Ishikawa (cell line): Measurements from ENCODE around the gene KRTAP24-1.

Experiments used
- CEBPB ChIP-seq: IDR thresholded peaks from 2 replicates; pipeline ENCODE4 v1.6.1; 2012
- EGR1 ChIP-seq: IDR thresholded peaks from 2 replicates; pipeline ENCODE4 v1.6.1; 2012
- EP300 ChIP-seq: IDR thresholded peaks from 2 replicates; pipeline ENCODE4 v1.6.1; 2012; ENCODE audit warnings: borderline replicate concordance
- NFIC ChIP-seq: IDR thresholded peaks from 2 replicates; pipeline ENCODE4 v1.6.1; 2012
- RAD21 ChIP-seq: IDR thresholded peaks from 2 replicates; pipeline ENCODE4 v1.6.1; 2012; ENCODE audit warnings: low read depth
- YY1 ChIP-seq: IDR thresholded peaks from 2 replicates; pipeline ENCODE4 v1.6.1; 2012; ENCODE audit warnings: low read depth
- ZBTB7A ChIP-seq: IDR thresholded peaks from 2 replicates; pipeline ENCODE4 v1.6.1; 2012; ENCODE audit warnings: low read depth
- TF ChIP-seq, protein P1 (sequence below): IDR thresholded peaks from 2 replicates; pipeline ENCODE4 v1.6.1; 2012
- TF ChIP-seq, protein P2 (sequence below): IDR thresholded peaks from 2 replicates; pipeline ENCODE4 v1.6.1; 2012; ENCODE audit warnings: low read depth, mild to moderate bottlenecking
- TF ChIP-seq, protein P3 (sequence below): IDR thresholded peaks from 2 replicates; pipeline ENCODE4 v1.6.1; 2012

DNA sequence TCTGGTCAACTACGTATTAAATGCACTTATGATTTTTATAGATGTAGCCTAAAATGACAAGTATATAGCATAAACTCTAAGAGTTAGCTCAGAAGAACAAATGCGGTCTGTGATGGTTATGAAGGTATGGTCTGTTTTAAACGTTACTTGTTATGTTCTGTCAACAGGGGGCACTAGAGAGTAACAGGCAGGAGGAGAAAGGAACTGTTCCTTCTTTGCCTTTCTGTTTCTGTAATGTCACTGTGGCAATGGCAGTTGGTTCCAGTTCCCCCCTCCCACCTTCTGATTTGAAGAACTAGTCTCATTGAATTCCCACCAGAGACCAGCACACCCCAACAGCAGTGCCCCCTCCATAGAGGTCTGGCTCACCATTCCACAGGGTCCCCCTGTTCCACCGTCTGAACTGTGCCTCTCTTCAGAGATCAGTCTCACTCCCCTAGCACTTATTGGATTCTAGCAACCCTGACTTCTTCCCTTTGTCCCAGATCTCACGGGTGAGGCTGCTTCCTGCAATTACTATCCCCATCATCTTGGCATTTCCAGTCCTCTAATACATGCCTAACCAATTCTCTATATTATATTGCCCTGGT, 14.0 kb downstream of the KRTAP24-1 start:
- no peak for TF ChIP-seq ZBTB7A
- TF ChIP-seq CEBPB = no peak
- TF ChIP-seq YY1 = no peak
- no peak for TF ChIP-seq EGR1
- TF ChIP-seq RAD21 = no peak
- TF ChIP-seq, protein P1, sequence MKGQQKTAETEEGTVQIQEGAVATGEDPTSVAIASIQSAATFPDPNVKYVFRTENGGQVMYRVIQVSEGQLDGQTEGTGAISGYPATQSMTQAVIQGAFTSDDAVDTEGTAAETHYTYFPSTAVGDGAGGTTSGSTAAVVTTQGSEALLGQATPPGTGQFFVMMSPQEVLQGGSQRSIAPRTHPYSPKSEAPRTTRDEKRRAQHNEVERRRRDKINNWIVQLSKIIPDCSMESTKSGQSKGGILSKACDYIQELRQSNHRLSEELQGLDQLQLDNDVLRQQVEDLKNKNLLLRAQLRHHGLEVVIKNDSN = no peak
- TF ChIP-seq, protein P2, sequence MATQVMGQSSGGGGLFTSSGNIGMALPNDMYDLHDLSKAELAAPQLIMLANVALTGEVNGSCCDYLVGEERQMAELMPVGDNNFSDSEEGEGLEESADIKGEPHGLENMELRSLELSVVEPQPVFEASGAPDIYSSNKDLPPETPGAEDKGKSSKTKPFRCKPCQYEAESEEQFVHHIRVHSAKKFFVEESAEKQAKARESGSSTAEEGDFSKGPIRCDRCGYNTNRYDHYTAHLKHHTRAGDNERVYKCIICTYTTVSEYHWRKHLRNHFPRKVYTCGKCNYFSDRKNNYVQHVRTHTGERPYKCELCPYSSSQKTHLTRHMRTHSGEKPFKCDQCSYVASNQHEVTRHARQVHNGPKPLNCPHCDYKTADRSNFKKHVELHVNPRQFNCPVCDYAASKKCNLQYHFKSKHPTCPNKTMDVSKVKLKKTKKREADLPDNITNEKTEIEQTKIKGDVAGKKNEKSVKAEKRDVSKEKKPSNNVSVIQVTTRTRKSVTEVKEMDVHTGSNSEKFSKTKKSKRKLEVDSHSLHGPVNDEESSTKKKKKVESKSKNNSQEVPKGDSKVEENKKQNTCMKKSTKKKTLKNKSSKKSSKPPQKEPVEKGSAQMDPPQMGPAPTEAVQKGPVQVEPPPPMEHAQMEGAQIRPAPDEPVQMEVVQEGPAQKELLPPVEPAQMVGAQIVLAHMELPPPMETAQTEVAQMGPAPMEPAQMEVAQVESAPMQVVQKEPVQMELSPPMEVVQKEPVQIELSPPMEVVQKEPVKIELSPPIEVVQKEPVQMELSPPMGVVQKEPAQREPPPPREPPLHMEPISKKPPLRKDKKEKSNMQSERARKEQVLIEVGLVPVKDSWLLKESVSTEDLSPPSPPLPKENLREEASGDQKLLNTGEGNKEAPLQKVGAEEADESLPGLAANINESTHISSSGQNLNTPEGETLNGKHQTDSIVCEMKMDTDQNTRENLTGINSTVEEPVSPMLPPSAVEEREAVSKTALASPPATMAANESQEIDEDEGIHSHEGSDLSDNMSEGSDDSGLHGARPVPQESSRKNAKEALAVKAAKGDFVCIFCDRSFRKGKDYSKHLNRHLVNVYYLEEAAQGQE = no peak
- TF ChIP-seq NFIC = no peak
- TF ChIP-seq EP300 = no peak
- TF ChIP-seq, protein P3, sequence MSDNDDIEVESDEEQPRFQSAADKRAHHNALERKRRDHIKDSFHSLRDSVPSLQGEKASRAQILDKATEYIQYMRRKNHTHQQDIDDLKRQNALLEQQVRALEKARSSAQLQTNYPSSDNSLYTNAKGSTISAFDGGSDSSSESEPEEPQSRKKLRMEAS = no peak
